Ascending aorta (tissue), 2 donors: Measurements from ENCODE around the gene TOM1. TPM values are rescaled to one million over a fixed set of nuclear protein-coding genes. Genes with fewer than 3 reads are reported as not detected.

ENCODE experiments used
- DNase-seq, 2 donors: peaks; one replicate each; pipeline ENCODE4 v3.0.0-alpha.2; 2019; ENCODE audit warnings: low spot score in 2 of 2
- H3K27ac ChIP-seq, 2 donors: fragments of 200-600 bp; sonication (generic); one replicate each; pipeline ENCODE4 v1.5.1; 2016 to 2017; ENCODE audit warnings: mild to moderate bottlenecking in 1 of 2
- H3K27me3 ChIP-seq: fragments of 200-600 bp; sonication (generic); one replicate; pipeline ENCODE4 v1.5.1; 2017
- H3K36me3 ChIP-seq, 2 donors: fragments of 200-600 bp; sonication (generic); one replicate each; pipeline ENCODE4 v1.5.1; 2016
- H3K4me1 ChIP-seq, 2 donors: fragments of 200-600 bp; sonication (generic); one replicate each; pipeline ENCODE4 v1.5.1; 2016 to 2017; ENCODE audit warnings: mild to moderate bottlenecking in 1 of 2
- H3K4me3 ChIP-seq, 2 donors: fragments of 200-600 bp; sonication (generic); one replicate each; pipeline ENCODE4 v1.5.1; 2016 to 2017; ENCODE audit warnings: mild to moderate bottlenecking in 1 of 2
- H3K9me3 ChIP-seq, 2 donors: fragments of 200-600 bp; sonication (generic); one replicate each; pipeline ENCODE4 v1.5.1; 2016
- CTCF ChIP-seq, 3 experiments: fragments of 200-600 bp in 2 of 3; fragments of 450-650 bp in 1 of 3; sonication (generic) in 2 of 3; IDR thresholded peaks; one replicate each; pipeline ENCODE4 v1.5.1; 2016 to 2019; ENCODE audit warnings: antibody characterized with exemption in 3 of 3, mild to moderate bottlenecking in 1 of 3, moderate library complexity in 1 of 3
- intact Hi-C: fragments of 100-400 bp; cut with DNase I; formaldehyde crosslinking; loops from one replicate; pipeline ENCODE4 v1.15.1; 2023
- total RNA-seq: library from RNA; depleted of rRNA; stranded (reverse); fragments of >200 nt; gene quantifications from one replicate; pipeline ENCODE4 v1.1.0, GENCODE V29; 2016

TOM1 gene
- total RNA-seq, 1 donor from 2014 or later = 84.4 TPM

GRCh38 chr22:35383679-35384071 is 84.0 kb downstream of the TOM1 start:
- TF ChIP-seq CTCF (IDR thresholded peaks at IDR 0.05) = no peak
- H3K4me1 ChIP-seq = peaks cover 5 to 16% of the 10 kb centered on the region in 2 donors
- no peak for DNase-seq
- peaks cover 13 to 23% of the 10 kb centered on the region in 2 donors for H3K36me3 ChIP-seq
- H3K9me3 ChIP-seq = no peaks in the 10 kb centered on the region
- no peaks in the 10 kb centered on the region for H3K27me3 ChIP-seq
- H3K27ac ChIP-seq = no peak overlapping the region
- intact Hi-C loops = no loop called here
- no peak overlapping the region for H3K4me3 ChIP-seq

- H3K27me3 ChIP-seq = no peaks in the 10 kb centered on the region
- H3K4me3 ChIP-seq = no peak overlapping the region
- H3K27ac ChIP-seq = no peak overlapping the region
- DNase-seq = no peak
- H3K36me3 ChIP-seq = peaks cover 13 to 26% of the 10 kb centered on the region in 2 donors
- H3K9me3 ChIP-seq = no peaks in the 10 kb centered on the region
- peaks cover 5 to 16% of the 10 kb centered on the region in 2 donors for H3K4me1 ChIP-seq
- TF ChIP-seq CTCF (IDR thresholded peaks at IDR 0.05) = no peak
- intact Hi-C loops = no loop called here
Measured at GRCh38 chr22:35384527-35384926, 84.8 kb downstream of the TOM1 start.

GRCh38 chr22:35384975-35385588 is 85.4 kb downstream of the TOM1 start:
- H3K36me3 ChIP-seq = peaks cover 16 to 31% of the 10 kb centered on the region in 2 donors
- H3K27ac ChIP-seq = no peak overlapping the region

GRCh38 chr22:35386670-35387288 is 87.1 kb downstream of the TOM1 start:
- no peak for TF ChIP-seq CTCF (IDR thresholded peaks at IDR 0.05)
- Histone ChIP-seq H3K4me1 (peaks cover 0 to 3% of the 10 kb centered on the region in 2 donors), H3K36me3 (peaks cover 22 to 40% of the 10 kb centered on the region in 2 donors), H3K27me3 (no peaks in the 10 kb centered on the region), H3K4me3 (no peak overlapping the region), H3K9me3 (no peaks in the 10 kb centered on the region), H3K27ac (no peak overlapping the region)
- intact Hi-C loops = no loop called here
- no peak for DNase-seq

More at GRCh38 chr22:35384975-35385588, 85.4 kb downstream of the TOM1 start:
- intact Hi-C loops = no loop called here
- no peak for TF ChIP-seq CTCF (IDR thresholded peaks at IDR 0.05)
- Histone ChIP-seq H3K27me3 (no peaks in the 10 kb centered on the region), H3K4me1 (peaks cover 5 to 16% of the 10 kb centered on the region in 2 donors), H3K9me3 (no peaks in the 10 kb centered on the region), H3K4me3 (no peak overlapping the region)
- DNase-seq = no peak

GRCh38 chr22:35390933-35391332 is 91.2 kb downstream of the TOM1 start:
- Histone ChIP-seq H3K9me3 (no peaks in the 10 kb centered on the region), H3K4me1 (peaks cover 0 to 2% of the 10 kb centered on the region in 2 donors), H3K36me3 (peaks cover 22 to 35% of the 10 kb centered on the region in 2 donors), H3K27ac (no peak overlapping the region), H3K4me3 (no peak overlapping the region), H3K27me3 (no peaks in the 10 kb centered on the region)
- DNase-seq = no peak
- TF ChIP-seq CTCF (IDR thresholded peaks at IDR 0.05) = no peak
- intact Hi-C loops = no loop called here
